ENCODE results near the gene MIOX. TPM values are rescaled to one million over a fixed set of nuclear protein-coding genes. Genes with fewer than 3 reads are reported as not detected.

Gene MIOX
- polyA plus RNA-seq, 1 donor from 2014 or later: not detected

GRCh38 chr22:50517495-50518260, 31.0 kb downstream of the MIOX start:
- Histone ChIP-seq H3K4me2 (ENCODE audit: low read length) (no peak overlapping the region), H3F3A (ENCODE audit: insufficient read depth, low read length, poor library complexity, severe bottlenecking) (no peaks in the 10 kb centered on the region), H2AFZ (ENCODE audit: low read depth, low read length) (no peak overlapping the region), H3K79me2 (replicated peaks; ENCODE audit: insufficient read depth, low read length) (peaks cover 3% of the 10 kb centered on the region), H3K27ac (ENCODE audit: low read length) (no peak overlapping the region), H3K9me3 (ENCODE audit: low read length) (no peaks in the 10 kb centered on the region), H3K36me3 (ENCODE audit: insufficient read depth, low read length) (no peaks in the 10 kb centered on the region), H3K4me3 (ENCODE audit: low read length) (no peak overlapping the region), H4K20me1 (ENCODE audit: insufficient read depth) (no peaks in the 10 kb centered on the region), H3K27me3 (ENCODE audit: insufficient read depth, low read depth, low read length) (no peaks in the 10 kb centered on the region), H3K9ac (ENCODE audit: low read length) (no peak overlapping the region), H3K9me2 (ENCODE audit: insufficient read depth, low read length) (no peaks in the 10 kb centered on the region)
- no peak for TF ChIP-seq EZH2 (IDR thresholded peaks at IDR 0.05; ENCODE audit: borderline replicate concordance, insufficient read depth, low read length, poor library complexity, severe bottlenecking)
- TF ChIP-seq MXI1 (conservative IDR thresholded peaks at IDR 0.05; ENCODE audit: poor library complexity, severe bottlenecking): no peak
- no peak for TF ChIP-seq REST (IDR thresholded peaks at IDR 0.05; ENCODE audit: borderline replicate concordance)
- no peak for TF ChIP-seq SMC3 (conservative IDR thresholded peaks at IDR 0.05; ENCODE audit: poor library complexity)
- TF ChIP-seq EP300 (conservative IDR thresholded peaks at IDR 0.05; ENCODE audit: poor library complexity, severe bottlenecking): no peak
- TF ChIP-seq TAF1 (IDR thresholded peaks at IDR 0.05; ENCODE audit: low read depth): no peak
- TF ChIP-seq POLR2AphosphoS5 (IDR thresholded peaks at IDR 0.05): no peak
- no peak for TF ChIP-seq RAD21 (conservative IDR thresholded peaks at IDR 0.05)
- no peak for TF ChIP-seq CTCF (IDR thresholded peaks at IDR 0.05; ENCODE audit: poor library complexity, severe bottlenecking)

- H3K9me3 ChIP-seq (ENCODE audit: low read length): no peaks in the 10 kb centered on the region
Observed at GRCh38 chr22:50518606-50519005, 31.9 kb downstream of the MIOX start.

More at GRCh38 chr22:50518606-50519005, 31.9 kb downstream of the MIOX start:
- no peaks in the 10 kb centered on the region for H3K27me3 ChIP-seq (ENCODE audit: insufficient read depth, low read depth, low read length)
- no peaks in the 10 kb centered on the region for H3K9me2 ChIP-seq (ENCODE audit: insufficient read depth, low read length)
- no peaks in the 10 kb centered on the region for H3F3A ChIP-seq (ENCODE audit: insufficient read depth, low read length, poor library complexity, severe bottlenecking)
- no peak overlapping the region for H3K9ac ChIP-seq (ENCODE audit: low read length)
- H3K36me3 ChIP-seq (ENCODE audit: insufficient read depth, low read length): no peaks in the 10 kb centered on the region
- no peak overlapping the region for H3K27ac ChIP-seq (ENCODE audit: low read length)
- no peak overlapping the region for H3K4me2 ChIP-seq (ENCODE audit: low read length)
- H3K79me2 ChIP-seq (replicated peaks; ENCODE audit: insufficient read depth, low read length): no peaks in the 10 kb centered on the region
- H3K4me3 ChIP-seq (ENCODE audit: low read length): no peak overlapping the region
- no peaks in the 10 kb centered on the region for H4K20me1 ChIP-seq (ENCODE audit: insufficient read depth)
- H2AFZ ChIP-seq (ENCODE audit: low read depth, low read length): no peak overlapping the region
- no peak for TF ChIP-seq CTCF (IDR thresholded peaks at IDR 0.05; ENCODE audit: poor library complexity, severe bottlenecking)
